ENCODE results near the gene CPNE1.

DNA sequence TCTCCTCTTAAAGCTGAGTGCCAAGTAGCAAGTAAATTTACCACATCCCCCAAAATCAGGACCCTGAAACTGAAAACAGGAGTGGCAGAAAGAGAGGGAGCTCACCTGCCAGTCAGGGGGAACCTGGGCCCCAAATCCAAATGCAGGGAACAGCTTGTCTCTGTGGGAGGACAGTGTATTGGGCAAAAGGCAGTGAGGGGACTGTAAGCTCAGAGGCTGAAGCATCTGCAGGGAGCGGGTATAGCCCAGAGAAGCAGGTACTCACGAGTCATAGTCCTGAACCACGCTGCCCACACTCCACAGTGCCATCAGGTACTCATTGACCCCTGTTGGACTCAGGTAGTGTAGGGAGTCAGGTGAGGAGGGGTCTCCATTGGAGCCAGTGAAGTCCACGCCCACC is 34.1 kb downstream of the CPNE1 start:
- TF ChIP-seq GATA2 (IDR thresholded peaks at IDR 0.05; ENCODE audit: low read depth, low read length) (no peak), GATA3 (IDR thresholded peaks at IDR 0.05; ENCODE audit: low read depth, low read length) (no peak)

Data from SH-SY5Y (cell line).